GM19397 (cell line): ENCODE data around the gene ELP1.

Experiments used
- ATAC-seq: cut with Tn5 transposase; IDR thresholded peaks from one replicate; pipeline ENCODE4 v1.9.1; 2021; ENCODE audit warnings: mild to moderate bottlenecking, moderate library complexity; ENCODE audit not compliant: unreplicated experiment

The ELP1 gene

GRCh38 chr9:108883085-108883484 is 50.8 kb downstream of the ELP1 start:
- ATAC-seq = no peak

DNA sequence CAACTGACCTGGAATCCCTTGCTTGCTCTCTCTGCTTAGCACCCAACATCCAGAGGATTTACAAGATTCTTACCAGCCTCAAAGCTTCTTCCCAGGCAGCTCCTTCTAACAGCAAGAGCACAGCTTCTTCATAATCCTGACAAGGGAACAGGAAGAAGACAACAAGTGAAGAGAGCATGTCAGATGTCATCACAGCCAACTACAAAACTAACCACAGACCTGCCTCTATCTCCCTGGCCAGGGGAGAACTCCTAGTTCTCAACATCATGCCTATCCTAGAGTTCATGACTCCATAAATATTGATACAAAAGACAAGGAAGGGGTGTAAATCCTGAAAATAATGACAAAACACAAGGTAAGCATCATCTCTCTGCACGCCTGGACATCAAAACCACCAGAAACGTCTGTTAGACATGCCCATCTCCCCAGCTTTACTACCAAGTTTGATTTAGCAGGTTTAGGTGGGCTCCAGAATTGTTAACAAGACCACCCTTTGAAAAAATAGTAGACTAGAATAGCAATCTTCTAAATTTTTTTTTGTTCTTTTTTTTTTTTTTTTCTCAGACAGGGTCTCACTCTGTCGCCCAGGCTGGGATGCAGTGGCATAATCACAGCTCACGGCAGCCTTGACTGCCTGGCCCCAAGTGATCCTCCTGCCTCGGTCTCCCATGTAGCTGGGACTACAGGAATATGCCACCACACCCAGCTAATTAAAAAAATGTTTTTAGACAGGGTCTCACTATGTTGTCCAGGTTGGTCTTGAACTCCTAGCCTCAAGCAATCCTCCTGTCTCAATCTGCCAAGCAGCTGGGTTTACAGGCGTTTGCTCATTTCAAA is 51.7 kb downstream of the ELP1 start:
- no peak for ATAC-seq

DNA sequence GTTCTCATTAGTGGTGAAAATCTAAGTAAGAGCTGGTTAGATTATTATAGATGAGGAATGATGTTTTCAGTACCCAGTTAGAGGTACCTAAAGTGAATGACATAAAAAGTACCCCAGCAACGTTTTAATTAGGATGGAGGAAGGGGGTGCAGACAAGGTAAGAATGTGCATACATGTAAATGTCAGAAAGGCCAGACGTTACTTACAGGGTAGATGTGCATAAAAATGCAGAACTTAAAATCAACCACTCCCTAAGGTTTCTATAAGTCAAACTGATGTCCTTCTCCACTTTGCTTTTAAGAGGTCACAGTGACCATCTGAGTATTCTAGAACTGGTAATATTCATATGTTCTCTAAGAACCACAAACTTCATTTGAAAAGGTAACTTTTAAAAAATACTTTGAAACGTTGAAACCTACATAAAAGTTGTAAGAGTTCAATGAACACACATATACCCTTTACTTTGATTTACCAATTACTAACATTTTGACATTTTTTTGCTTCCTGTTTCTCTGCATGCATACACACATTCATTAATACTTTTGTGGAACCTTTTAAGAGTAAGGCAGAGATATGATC is 53.1 kb downstream of the ELP1 start:
- no peak for ATAC-seq

- no peak for ATAC-seq
These were observed 56.4 kb downstream of the ELP1 start for GRCh38 chr9:108877524-108877923.

DNA sequence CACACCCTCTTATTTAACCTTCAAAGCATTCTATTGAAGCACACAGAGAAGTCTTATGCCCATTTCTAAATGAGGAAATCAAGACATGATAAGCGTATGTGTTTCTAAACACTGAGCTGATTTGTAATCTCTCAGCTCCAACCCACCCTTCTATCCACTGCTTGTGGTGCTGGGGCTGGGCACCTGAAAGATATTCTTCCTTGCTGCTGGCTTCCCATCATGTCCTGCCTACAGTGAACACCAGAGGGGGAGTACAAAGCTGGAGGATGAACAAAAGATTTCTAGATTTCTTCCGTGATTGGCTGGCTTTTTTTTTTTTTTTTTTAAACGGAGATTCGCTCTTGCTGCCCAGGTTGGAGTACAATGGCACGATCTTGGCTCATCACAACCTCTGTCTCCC is 57.5 kb downstream of the ELP1 start:
- ATAC-seq = no peak

GRCh38 chr9:108874058-108874788 is 59.7 kb downstream of the ELP1 start:
- no peak for ATAC-seq

GRCh38 chr9:108869092-108869725 is 64.7 kb downstream of the ELP1 start:
- ATAC-seq = no peak

- no peak for ATAC-seq
These were observed 66.1 kb downstream of the ELP1 start for GRCh38 chr9:108867829-108868228.

DNA sequence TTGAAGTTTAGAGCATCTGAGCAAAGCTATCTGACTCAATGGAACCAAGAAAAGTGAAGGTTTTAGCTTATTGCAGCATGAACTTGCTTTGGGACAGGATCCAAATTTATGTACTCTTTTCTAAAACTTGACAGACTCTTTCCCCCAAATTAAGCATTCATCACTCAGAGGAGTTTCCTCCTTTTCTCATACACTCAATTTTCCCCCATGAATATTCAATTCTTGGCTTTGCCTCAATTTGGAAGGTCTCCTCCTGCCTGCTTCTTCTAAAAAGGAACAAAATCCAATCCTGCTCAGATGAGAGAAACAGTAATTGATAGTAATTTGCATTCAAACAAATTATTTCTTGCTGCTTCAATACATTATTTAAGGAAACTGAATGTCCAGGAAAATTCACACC is 66.8 kb downstream of the ELP1 start:
- ATAC-seq = no peak

DNA sequence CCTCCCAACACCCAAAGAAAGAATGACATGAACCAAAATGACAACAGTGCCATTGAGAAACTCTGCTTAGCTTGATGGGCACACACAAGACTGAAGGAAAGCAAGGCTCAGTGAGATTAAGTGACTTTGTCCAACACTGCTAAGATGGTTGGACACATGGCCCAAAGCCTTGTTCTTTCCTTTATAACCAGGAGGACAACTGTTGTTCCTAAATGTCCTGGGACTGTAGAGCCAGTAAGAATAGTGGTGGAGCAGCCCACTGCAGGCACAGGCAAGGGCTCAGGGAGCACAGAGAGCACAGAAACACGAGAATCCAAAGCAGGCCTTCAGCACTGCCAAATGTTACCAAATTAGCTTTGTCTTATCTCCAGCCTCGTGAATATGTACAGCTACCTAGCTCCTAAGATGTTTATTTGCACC is 67.9 kb downstream of the ELP1 start:
- no peak for ATAC-seq

DNA sequence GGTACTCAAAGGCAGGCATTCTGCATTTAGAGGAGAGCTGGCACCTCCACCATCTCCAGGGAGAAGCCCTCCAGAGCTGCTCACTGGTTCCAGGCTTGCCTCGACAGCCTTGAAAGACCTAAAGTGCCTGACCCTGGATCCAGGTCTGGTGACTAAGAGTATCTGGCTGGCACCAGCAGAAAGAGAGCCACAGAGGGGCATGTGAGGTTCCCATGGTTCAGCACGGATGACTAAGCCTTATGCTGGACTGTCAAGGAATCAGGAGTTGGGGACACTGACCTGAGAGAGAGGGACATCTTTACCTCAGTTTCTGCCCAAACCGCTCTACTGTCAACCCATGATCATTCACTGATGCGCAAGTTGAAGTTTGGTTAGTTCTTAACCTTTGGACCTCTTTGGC is 68.9 kb downstream of the ELP1 start:
- no peak for ATAC-seq

GRCh38 chr9:108864446-108864845 is 69.5 kb downstream of the ELP1 start:
- ATAC-seq = no peak

GRCh38 chr9:108863891-108864290 is 70.0 kb downstream of the ELP1 start:
- ATAC-seq = no peak

DNA sequence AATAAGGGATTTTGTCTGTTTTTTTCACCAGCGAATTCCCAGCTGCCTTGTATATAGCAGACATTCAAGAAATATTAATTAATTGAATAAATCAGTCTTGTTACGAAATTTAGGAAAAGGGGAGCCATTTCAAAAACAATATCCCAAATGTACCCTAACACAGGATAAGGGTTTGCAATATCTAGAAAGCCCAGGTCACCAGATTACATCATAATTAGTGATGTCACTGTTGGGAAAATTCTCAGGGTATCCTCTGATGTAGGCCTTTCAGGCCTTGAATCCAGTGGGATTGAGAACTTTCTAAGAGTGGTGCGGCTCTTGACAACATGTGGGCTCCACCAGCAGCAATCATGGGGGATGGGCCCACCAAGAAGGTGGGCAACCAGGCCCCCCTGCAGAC is 71.9 kb downstream of the ELP1 start, which contains the start of gene ACTL7A:
TSS of gene ACTL7A (plus strand) at position 270 of the 400 bp plus-strand sequence. CDS start at position 327, 57 bp downstream.
- no peak for ATAC-seq

DNA sequence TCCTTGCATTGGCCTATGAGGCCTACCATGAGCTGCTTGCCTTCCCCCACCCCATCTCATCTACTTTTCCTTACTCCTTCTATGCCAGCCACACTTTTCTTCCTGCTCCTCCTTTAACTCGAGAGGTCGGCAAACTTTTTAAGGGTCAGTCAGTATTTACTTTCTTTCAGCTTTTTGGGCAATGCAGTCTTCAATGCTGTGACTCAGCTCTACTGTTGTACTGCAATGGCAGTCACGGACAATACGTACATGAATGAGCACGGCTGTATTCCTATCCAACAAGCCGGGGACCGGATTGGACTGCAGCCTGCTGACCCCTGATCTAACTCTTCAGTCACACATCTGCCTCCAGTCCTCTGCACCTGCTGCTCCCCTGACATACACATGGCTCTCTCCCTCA is 72.5 kb downstream of the ELP1 start:
- ATAC-seq = no peak

DNA sequence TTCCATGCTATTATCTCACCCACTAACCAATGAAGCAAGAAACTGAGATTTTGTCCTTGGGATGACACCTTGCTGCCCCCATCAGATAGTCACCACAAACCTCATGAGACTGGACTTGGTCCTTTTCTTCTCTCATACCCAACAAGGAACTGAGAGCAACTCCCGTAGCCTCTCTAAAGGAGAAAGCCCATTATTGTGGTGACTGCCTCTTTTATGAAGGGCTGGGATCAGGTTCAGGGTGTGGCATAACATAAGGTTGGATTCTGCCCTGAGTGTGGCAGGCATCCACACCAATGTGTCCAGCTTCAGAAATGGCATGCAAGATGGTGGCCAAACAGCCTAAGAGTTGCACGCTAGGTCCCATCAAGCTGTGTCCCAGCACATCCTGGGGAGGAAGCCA is 73.2 kb downstream of the ELP1 start:
- ATAC-seq = no peak

DNA sequence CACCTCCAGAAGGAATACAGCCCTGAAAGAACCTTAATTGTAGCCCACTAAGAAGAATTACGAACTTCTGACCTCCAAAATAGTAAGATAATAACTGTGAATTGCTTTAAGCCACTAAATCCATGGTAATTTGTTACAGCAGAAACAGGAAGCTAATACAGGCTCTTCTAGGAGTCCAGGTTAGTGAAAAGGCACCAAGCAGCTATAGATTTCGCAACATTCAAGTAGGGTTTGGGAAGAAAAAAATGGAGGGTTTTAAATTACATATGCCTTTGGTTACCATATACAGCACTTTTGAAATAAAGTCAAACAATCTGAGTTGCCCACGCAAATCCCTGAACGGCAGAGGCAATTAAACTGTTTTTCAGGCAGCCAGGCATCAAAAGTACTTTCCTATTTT is 73.6 kb downstream of the ELP1 start:
- no peak for ATAC-seq

DNA sequence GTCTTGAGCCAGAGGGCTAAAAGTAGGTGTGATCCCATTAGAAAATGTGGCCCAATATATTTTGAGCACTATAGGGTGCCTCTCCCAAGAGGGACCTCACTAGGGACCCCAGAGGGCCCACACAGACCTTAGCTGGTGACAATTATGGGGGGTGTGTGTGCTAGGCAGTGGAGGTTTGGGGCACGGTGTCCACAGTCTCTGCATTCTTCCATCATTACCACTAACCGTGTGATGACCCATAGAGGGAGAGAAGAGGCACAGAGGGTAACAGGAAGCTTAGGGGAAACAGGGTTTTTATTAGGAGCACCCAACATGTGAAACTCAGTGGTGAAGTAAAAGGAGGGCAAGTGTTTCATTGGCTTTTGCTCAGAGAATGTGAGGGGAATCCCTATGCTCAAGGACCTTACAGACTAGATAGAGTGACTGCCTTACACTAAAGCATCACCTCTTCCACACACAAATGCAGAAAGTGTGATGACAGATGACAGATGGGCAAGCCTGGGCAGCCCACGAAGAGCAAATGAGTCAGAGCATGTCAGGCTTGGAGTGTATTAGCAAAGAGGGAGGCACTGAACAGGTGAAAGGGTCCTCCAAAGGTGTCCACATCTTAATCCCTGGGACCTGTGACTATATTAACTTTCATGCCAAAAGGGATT is 74.3 kb downstream of the ELP1 start:
- ATAC-seq = no peak

- no peak for ATAC-seq
These were observed 76.4 kb downstream of the ELP1 start for GRCh38 chr9:108857572-108857971.

GRCh38 chr9:108855888-108856287 is 78.0 kb downstream of the ELP1 start, which contains the start of gene ACTL7B:
Gene ACTL7B (minus strand): TSS chr9:108855986. CDS start chr9:108855930, 56 bp downstream.
- ATAC-seq = no peak

DNA sequence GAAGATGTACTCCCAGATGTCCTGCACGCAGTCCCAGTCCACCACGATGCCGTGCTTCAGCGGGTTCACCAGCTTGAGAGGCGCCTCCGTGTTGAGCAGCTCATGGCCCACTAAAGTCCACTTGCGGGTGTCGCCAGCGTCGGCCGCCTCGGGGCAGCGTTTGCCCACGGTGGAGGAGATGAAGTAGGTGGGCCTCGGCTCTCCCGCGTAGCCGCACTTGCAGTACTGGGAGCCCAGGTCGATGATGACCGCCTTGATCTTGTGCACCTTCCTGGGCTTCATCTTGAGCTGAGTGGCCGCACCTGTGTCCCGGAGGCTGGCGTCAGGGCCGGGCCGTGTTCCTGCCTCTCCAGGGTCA is 78.4 kb downstream of the ELP1 start:
- no peak for ATAC-seq
